H7 (cell line): ENCODE data around the gene GDAP2. TPM values are rescaled to one million over a fixed set of nuclear protein-coding genes. Genes with fewer than 3 reads are reported as not detected.
"Not testable (repeated sequence)": the region's sequence is repeated elsewhere in the genome, so short reads cannot be mapped to it uniquely, and the experiment has no call there.

Experiments used
- DNase-seq: peaks from one replicate; pipeline ENCODE4 v3.0.0; 2012
- H3K27me3 ChIP-seq: 2 replicates; pipeline ENCODE4 v1.6.0; 2011; ENCODE audit warnings: mild to moderate bottlenecking, low read length; ENCODE audit not compliant: control insufficient read depth, insufficient read depth
- H3K36me3 ChIP-seq: replicated peaks from 2 replicates; pipeline ENCODE4 v1.5.1; 2011; ENCODE audit warnings: low read length; ENCODE audit not compliant: control insufficient read depth, insufficient read depth
- H3K4me3 ChIP-seq: 2 replicates; pipeline ENCODE4 v1.5.1; 2011; ENCODE audit warnings: low read depth, mild to moderate bottlenecking, control low read depth, low read length, moderate library complexity; ENCODE audit not compliant: insufficient read depth
- total RNA-seq: library from RNA; depleted of rRNA; stranded (reverse); fragments of >200 nt; shearing (Covaris generic); gene quantifications from 2 replicates; pipeline ENCODE4 v1.2.3, GENCODE V29; 2014

The GDAP2 gene
- total RNA-seq, 1 experiment from 2014 or later = 20.3 TPM

DNA sequence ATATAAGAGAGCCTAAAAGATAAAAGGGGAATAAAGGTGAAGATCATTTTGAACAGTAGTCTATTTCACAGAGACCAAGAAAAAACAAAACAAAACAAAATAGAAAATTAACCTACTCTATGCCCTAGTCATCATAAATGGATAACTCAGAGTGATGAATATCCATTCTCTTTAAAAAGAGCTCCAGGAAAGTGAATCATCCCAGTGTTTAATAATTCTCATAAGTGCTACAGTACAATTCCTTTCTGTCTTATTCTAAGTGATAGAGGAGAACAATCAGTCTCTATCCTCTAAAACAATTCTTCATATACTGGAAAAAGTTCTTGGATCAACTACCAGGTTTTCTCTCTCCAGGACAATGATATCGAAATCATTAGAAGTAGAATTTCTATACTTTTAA, 45.8 kb downstream of the GDAP2 start:
- H3K36me3 ChIP-seq = no peaks in the 10 kb centered on the region
- no peak overlapping the region for H3K4me3 ChIP-seq
- DNase-seq = no peak
- H3K27me3 ChIP-seq = no peaks in the 10 kb centered on the region

DNA sequence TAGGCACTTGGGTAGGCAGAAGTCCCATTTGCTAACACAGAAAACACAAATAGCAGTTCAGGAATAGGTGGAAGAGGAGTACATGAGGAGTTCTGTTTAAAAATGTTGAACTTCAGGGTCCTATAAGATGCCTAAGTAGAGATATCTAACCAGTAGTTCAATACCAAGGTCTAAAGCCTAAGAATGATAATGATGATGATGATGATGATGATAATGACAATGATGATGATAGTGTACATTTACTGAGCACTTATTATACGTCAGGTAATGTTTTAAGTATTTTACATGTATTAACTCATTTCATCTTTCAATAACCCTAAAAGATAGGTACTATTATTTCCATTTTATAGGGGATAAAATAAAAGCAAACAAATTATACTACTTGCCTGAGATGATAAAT, 50.1 kb downstream of the GDAP2 start:
- DNase-seq = no peak
- H3K27me3 ChIP-seq = no peaks in the 10 kb centered on the region
- H3K36me3 ChIP-seq = no peaks in the 10 kb centered on the region
- no peak overlapping the region for H3K4me3 ChIP-seq

DNA sequence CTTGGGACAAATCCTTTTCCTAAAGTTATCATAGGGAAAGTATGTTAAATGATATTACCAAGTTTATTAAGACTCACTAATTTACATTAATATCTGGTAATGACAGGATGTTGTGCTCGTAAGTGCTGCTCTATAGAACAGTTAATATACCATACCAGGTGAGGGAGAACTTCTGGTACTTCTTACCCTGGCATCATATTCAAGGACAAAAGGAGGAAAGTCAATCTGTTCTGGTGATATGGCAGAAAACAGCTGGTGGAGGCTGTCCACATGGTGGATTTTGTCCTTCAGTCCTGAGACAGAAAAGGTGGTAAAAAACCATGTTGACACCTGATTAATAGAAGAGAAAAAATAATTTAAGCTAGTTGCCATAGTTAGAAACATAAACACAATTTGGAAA, 51.6 kb downstream of the GDAP2 start:
- DNase-seq = no peak
- no peaks in the 10 kb centered on the region for H3K36me3 ChIP-seq
- no peaks in the 10 kb centered on the region for H3K27me3 ChIP-seq
- H3K4me3 ChIP-seq = no peak overlapping the region

- Histone ChIP-seq H3K4me3 (no peak overlapping the region), H3K27me3 (no peaks in the 10 kb centered on the region), H3K36me3 (no peaks in the 10 kb centered on the region; the same call in 1 of the 2 replicates)
- no peak for DNase-seq
These were observed 58.4 kb downstream of the GDAP2 start for GRCh38 chr1:117871013-117871412.

DNA sequence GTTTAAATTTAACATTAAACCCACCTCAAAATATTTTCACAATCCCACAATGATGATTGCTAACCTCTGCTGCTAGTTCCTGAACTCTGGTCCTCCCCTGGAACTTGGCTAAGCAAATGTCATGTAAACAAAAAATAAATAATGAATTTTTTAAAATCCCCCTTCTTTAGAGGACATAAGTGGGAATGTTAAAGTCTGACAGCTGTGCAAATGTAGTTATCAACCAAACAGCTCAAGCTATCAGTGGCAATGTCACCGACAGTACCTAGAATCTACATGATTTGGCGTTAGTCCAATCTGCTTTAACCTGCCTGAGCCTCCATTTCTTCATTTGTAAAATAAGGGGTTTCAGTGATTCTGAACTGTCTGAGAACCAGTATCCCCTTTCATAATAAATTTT, 67.7 kb downstream of the GDAP2 start:
- no peak for DNase-seq
- Histone ChIP-seq H3K36me3 (no peaks in the 10 kb centered on the region), H3K4me3 (no peak overlapping the region), H3K27me3 (no peaks in the 10 kb centered on the region)

DNA sequence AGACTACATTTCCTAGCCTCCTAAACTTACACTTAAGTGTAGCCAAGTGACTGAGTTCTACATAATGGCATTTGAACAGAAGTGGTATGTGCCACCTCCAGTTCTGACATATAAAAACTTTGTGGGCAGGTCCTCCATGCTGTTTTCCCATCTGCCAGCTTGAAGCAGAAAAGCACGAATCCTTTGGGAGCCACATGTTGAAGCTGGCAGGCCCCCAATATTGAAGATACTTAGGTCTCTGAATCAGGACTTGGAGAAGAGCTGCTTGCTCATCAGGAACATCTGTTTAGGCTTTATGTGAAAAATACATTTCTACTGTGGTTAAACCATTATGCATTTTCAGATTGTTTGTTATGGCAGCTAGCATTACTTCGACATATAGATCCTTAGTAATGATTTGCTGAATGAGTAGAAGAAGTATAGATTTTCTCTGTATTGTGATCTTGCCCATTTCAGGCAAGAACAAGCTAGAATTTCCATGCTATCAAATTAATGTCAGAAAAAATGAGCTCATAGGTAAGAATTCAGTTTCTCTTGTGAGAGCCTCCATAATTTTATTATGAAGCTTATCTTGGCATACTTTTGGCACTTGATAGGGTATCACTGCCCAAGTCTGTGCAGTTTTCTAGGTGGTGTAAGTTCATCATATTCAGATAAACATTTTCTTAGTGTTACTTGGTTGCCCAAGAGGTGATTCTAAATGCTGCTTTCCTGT, 68.4 kb downstream of the GDAP2 start:
- Histone ChIP-seq H3K27me3 (no peaks in the 10 kb centered on the region), H3K4me3 (no peak overlapping the region)
- no peak for DNase-seq

DNA sequence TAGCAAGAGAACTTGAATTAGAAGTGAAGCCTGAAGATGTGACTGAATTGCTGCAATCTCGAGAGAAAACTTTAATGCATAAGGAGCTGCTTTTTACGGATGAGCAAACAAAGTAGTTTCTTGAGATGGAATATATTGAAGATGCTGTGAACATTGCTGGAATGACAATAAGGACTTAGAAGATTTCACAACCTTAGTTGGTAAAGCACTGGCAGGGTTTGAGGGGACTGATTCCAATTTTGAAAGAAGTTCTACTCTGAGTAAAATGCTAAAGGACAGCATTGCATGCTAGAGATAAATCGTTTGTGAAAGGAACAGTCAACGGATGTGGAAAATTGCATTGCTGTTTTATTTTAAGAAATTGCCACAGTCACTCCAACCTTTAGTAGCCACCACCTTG, 69.5 kb downstream of the GDAP2 start:
- no peak for DNase-seq
- H3K36me3 ChIP-seq = no peaks in the 10 kb centered on the region
- H3K4me3 ChIP-seq = no peak overlapping the region
- H3K27me3 ChIP-seq = no peaks in the 10 kb centered on the region

More for the DNA sequence above, 68.4 kb downstream of the GDAP2 start:
- no peaks in the 10 kb centered on the region for H3K36me3 ChIP-seq

GRCh38 chr1:117857418-117857817, 72.0 kb downstream of the GDAP2 start:
- Histone ChIP-seq H3K4me3 (no peak overlapping the region), H3K36me3 (no peaks in the 10 kb centered on the region), H3K27me3 (no peaks in the 10 kb centered on the region)
- DNase-seq = no peak

- no peaks in the 10 kb centered on the region for H3K36me3 ChIP-seq
- H3K4me3 ChIP-seq = no peak overlapping the region
- no peaks in the 10 kb centered on the region for H3K27me3 ChIP-seq
- DNase-seq = no peak
These were observed 76.4 kb downstream of the GDAP2 start for GRCh38 chr1:117852853-117853553.

- H3K36me3 ChIP-seq = no peaks in the 10 kb centered on the region
- no peak for DNase-seq
- H3K27me3 ChIP-seq = no peaks in the 10 kb centered on the region
- no peak overlapping the region for H3K4me3 ChIP-seq
These were observed 77.7 kb downstream of the GDAP2 start for GRCh38 chr1:117851687-117852086.

GRCh38 chr1:117846674-117847425, 82.6 kb downstream of the GDAP2 start:
- Histone ChIP-seq H3K36me3 (no peaks in the 10 kb centered on the region), H3K27me3 (no peaks in the 10 kb centered on the region), H3K4me3 (no peak overlapping the region)
- DNase-seq = no peak

GRCh38 chr1:117844478-117844877, 84.9 kb downstream of the GDAP2 start:
- not testable (repeated sequence) for H3K27me3 ChIP-seq, H3K4me3 ChIP-seq, H3K36me3 ChIP-seq, DNase-seq

DNA sequence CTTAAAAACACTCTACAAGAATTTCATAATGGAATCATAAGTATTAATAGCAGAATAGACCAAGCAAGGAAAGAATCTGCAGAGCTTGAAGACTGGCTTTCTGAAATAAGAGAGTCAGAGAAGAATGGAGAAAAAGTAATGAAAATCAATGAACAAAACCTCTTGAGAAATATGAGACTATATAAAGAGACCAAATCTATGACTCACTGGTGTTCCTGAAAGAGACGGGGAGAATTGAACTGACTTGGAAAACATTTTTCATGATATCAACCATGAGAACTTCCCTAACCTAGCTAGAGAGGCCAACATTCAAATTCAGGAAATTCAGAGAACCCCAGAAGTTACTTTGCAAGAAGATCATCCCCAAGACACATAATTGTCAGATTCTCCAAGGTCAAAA, 85.6 kb downstream of the GDAP2 start:
- Histone ChIP-seq H3K4me3 (no peak overlapping the region), H3K36me3 (no peaks in the 10 kb centered on the region), H3K27me3 (no peaks in the 10 kb centered on the region)
- DNase-seq = no peak

GRCh38 chr1:117842408-117843170, 86.8 kb downstream of the GDAP2 start:
- Histone ChIP-seq H3K36me3 (no peaks in the 10 kb centered on the region), H3K27me3 (no peaks in the 10 kb centered on the region), H3K4me3 (no peak overlapping the region)
- DNase-seq = peak; percentile 16
